GM03348 (cell line): ENCODE results near the gene TTC34.
"Not testable (repeated sequence)": the region's sequence is repeated elsewhere in the genome, so short reads cannot be mapped to it uniquely, and the experiment has no call there.

Experiments
- DNase-seq: peaks from one replicate; pipeline ENCODE4 v3.0.0; 2012; ENCODE audit warnings: low spot score

TTC34 gene

DNA sequence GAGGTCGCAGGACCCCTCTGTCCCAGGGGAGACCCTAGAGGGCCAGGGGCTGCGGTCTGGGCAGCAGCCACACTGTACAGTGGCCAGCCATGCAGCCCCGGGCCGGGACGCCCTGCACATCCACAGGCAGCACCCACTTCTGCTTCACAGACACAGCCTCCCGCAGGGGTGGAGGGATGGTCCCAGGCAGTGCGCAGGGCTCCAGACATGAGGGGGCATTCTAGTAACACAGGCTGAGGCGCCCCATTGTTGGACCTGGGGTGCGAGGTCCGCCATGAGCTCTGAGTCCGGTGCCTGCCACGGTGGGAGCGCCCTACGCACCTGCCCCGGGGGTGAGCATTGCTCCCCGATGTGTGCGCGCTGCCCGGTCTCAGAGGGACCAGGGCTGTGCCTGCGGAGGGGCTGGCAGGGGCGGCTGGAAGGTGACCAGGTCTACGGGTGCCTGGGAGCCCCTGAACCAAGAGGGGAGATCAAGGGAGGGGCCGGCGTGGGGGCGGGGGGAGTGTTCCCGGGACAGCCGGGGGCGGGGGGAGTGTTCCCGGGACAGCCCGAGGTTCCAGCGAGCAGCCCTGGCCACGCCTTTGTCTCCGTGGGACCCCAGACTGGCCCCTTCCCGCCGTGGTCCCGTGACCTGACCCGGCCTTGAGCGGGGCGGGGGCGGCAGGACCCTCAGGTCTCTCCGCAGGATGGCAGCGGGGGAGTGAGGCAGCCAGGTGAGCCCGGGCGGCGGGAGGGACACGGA lies 173.1 kb downstream of the TTC34 start:
- no peak for DNase-seq

- DNase-seq = no peak
These were observed 173.7 kb downstream of the TTC34 start for GRCh38 chr1:2627746-2628145.

GRCh38 chr1:2625748-2626147 lies 175.7 kb downstream of the TTC34 start:
- not testable (repeated sequence) for DNase-seq

DNA sequence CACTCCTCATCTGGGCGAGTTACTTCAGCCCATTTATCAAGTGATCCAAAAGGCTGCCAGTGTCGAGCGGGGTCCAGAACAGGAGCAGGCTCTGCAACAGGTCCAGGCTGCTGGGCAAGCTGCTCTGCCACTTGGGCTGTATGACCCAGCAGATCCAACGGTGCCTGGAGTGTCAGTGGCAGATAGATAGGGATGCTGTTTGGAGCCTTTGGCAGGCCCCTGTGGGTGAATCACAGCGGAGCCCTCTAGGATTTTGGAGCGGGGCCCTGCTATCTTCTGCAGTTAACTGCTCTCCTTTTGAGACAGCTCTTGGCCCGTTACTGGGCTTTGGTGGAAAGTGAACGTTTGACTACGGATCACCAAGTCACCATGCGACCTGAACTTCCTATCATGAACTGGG lies 176.2 kb downstream of the TTC34 start:
- no peak for DNase-seq

GRCh38 chr1:2624735-2625300 lies 176.7 kb downstream of the TTC34 start:
- no peak for DNase-seq

DNA sequence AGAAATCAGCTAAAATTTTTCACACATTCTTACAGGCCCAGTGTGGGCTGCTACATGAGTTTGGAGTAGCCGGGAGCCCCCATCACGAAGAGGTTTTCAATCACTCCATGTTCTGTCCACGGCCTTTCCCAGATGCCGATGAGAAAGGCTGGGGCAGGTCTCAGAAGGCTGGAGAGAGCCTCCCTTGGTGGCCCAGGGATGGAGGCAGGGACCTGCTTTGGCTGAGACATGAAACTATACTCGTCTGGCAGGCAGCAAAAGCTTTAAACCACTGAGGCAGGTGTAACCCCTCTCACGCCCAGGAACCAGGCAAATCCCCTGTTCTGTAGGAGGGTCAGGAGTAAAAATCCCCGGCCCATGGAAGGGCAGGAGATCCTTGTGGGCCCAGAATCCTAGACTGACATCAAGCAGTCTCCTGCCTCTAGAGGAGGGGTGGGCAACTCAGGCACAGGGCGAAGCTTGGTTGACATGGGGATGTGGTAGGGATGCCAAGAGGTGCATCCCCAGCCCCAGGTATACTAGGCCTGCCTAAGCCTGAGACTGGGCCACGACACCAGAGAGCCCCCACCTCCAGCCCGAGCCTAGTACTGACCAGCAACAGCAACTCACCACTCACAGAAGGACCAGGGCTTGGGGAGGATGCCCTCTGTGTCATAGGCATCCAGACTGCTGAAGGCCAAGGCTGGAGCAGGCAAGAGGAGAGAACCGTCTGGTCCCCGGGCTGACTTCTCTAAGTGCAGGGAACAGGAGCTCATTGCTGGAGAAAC lies 177.7 kb downstream of the TTC34 start:
- DNase-seq = no peak

DNA sequence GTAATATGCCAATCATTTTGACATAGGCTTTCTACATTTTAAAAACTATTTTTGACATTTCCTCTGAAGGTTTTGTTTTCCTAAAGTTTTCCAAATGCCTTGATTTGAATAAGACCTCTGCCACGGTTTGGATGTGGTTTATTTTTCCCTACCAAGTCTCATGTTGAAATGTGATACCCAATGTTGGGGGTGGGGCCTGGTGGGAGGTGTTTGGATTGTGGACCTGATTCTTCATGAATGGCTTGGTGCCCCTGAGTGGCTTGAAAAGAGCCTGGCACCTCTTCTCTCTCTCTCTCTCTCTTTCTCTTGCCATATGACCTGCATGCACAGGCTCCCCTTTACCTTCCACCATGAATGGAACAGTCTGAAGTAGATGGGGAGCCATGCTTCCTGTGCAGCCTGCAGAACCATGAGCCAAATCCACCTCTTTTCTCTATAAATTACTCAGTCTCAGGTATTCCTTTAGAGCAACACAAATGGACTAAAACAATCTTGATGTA lies 183.5 kb downstream of the TTC34 start:
- DNase-seq = no peak

- DNase-seq = no peak
These were observed 187.3 kb downstream of the TTC34 start for GRCh38 chr1:2614145-2614544.

DNA sequence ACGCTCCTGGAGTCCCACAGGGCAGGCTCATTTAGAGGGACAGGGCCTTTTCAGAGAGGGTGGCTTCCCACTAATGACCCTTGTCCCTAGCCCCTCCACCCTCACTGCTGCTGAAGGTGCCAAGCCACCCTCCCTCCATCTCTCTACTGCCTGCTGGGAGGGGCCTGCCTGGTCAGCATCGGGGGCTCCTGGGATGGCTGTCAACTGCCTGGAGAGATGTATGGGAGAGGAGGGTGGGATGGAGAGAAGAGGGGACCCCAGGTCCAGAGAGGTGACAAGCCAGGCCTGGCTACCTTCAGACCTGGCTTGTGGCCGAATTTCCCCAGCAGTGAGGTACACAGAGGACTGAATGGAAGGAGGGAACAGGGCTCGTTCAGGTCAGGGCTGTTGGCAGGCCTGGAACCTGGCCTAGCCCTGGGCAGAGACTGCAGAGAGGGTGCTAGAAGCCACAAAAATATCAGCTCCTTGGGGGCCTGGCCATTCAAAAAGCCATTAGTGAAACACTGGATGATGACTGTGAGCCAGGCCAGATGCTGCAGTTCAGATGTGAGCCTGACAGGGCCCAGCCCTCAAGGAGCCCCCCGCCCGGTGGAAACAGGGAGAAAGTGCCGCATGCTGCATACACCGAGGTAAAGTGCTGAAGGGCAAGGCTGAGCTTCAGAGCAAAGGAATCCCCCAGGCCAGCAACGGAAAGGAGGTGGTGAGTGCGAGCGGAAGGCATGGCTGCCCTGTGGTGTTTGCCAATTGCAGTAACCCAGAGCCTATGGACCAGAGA lies 188.7 kb downstream of the TTC34 start:
- no peak for DNase-seq

- DNase-seq = no peak
These were observed 189.7 kb downstream of the TTC34 start for GRCh38 chr1:2611621-2612437.

- DNase-seq = peak; percentile 39
These were observed 190.4 kb downstream of the TTC34 start for GRCh38 chr1:2611031-2611501.

DNA sequence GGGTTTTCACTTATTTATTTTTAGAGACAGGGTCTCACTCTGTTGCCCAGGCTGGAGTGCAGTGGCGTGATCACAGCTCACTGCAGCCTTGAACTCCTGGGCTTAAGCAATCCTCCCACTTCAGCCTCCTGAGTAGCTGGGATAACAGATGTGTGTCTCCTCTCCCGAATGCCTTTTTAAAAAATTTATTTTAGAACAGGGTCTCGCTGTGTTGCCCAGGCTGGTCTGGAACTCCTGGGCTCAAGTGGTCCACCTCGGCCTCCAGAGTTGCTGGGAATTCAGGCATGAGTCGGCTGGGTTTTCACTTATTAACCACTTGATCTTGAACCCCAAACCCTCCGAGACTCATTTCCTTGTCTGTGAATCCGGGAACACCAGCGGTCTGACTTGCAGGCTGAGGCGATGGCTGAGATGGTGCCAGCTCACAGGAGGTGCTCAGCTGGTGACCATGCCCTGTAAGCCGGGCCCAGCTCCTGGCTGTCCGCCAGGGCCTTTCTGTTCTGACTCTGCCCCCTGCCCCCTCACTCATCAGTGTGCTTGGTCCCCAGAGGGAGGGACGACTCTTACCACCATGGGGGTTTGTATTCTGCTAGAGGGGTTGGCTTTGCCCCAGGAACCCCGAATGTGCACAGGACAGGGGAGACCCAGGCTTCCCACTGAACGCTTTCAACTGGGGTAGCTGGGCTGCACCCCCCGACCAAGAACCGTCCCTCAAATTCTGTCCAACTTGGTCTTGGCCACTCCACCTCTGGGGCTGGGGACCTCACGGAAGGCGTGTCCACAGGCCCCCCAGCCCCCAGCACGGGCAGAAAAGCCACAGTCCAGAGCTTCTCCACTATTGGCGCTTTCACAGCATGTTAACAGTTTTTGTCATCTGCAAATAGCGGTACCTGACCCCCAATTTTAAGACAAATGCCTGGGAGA lies 191.2 kb downstream of the TTC34 start:
- DNase-seq = no peak

DNA sequence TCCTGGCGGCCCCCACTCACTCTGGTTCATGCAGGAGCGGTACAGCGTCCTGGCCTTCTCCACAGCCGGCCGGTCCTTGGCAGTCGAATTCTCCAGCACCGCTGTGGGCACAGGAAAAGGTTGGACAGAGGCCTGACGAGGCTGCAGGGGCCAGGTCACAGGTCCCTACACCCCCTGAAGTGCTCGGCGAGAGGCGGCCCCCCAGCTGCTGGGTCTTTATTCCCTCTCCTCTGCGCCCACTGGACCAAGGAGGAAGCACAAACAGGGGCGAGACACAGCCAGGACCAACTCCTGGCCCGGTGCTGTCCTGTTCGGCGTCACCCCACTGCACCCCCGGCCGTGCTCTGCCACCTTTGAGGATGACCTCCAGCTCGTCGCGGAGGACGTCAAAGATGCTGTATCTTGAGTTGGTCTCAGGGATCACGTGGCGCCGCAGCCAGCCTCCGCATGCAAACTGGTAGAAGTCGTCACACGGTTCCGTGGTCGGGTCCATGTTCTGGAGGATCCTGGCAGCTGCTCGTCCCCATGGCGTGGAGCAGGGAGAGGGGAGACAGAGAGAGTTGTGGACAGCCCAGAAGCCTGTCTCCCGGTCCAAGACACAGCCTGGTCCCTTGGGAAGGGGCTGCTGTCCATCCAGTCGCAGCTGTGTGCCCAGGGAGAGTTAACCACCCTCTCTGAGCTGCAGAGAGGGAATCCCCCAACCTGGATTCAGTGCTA lies 192.0 kb downstream of the TTC34 start:
- no peak for DNase-seq

DNA sequence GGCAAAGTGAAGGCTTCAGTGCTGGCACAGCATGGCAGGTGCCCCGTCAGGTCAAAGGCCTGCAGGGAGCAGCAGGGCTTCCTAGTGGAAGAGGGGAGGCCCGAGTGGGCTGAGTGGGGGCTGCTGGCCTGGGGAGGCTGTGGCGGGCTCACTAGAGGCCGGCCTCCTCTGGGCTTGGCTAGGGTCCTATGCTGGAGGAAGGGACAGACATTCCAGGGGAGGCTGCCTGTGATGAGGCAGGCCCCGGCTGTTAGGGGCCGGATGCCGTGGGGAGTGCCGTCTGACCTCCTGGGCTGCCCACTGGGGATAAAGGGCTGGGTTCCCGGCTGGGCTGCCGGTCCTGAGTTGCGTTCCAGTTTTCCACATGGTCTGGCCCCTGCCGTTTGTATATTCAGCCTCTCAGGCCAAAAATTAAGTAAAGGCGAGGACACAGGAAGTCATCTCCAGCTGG lies 193.8 kb downstream of the TTC34 start:
- no peak for DNase-seq

DNA sequence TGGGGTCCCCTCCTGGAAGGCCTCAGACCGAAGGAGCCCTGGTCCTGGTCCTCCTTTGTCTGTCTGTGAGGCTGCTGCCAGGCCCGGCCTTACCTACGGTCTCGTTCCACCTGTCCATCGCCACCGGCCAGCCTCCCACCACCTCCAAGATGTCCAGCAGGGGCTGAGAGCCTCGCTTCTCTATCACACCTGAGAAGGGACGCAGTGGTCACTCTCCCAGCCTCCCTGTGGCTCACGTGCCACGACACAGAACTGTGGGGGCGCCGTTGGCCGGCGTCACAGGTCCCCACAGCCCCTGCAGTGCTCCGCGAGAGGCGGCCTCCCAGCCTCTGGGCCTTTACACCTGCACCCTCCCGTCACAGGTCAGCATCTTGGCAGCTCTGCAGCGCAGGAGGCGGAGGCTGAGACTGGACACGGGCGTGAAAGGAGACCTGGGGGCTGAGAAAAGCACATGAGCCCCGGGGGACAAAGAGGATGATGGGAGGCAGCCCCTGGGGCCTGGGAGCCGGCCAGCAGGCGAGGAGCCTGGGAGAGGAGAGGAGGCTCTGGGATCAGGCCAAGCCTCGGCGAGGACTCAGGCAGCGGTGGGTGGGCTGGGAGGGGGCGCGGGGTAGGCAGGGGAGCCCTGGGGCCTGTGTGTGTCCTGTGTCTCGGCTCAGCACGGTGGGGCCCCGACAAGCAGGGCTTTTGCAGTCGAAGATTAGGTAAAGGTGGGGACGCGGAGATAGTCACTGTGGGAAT lies 194.4 kb downstream of the TTC34 start:
- no peak for DNase-seq

- DNase-seq = no peak
These were observed 195.1 kb downstream of the TTC34 start for GRCh38 chr1:2606396-2606880.

- no peak for DNase-seq
These were observed 195.7 kb downstream of the TTC34 start for GRCh38 chr1:2605509-2606395.
